Pancreas (tissue), 10 donors: ENCODE results near the gene SAPCD1. TPM values are rescaled to one million over a fixed set of nuclear protein-coding genes. Genes with fewer than 3 reads are reported as not detected.
A peak's percentile ranks its signal among the peaks of the same experiment; 100 is the strongest.

ENCODE experiments used
- ATAC-seq, 4 donors: fragments of 200-7000 bp; cut with Tn5 transposase; one replicate each; pipeline versions ENCODE4 v1.8.0 to v1.9.1; 2020; ENCODE audit warnings: mild to moderate bottlenecking in 4 of 4, moderate library complexity in 4 of 4
- DNase-seq, 6 donors: peaks; one replicate each; pipeline ENCODE4 v3.0.0-alpha.2; 2020
- FAIRE-seq: peaks from 2 replicates; lab custom pipeline; 2012; peaks lifted over from hg19 to GRCh38; lab: Jason Lieb, UNC
- H3K27ac ChIP-seq, 4 donors: fragments of 200-600 bp; sonication (generic); 1 replicate in 3 of 4; 2 replicates in 1 of 4; pipeline versions ENCODE4 v1.5.0 to v1.8.0; 2020
- H3K27me3 ChIP-seq, 4 donors: fragments of 200-600 bp; one replicate each; pipeline ENCODE4 v1.8.0; 2021
- H3K36me3 ChIP-seq, 3 donors: fragments of 200-600 bp; sonication (generic) in 1 of 3; one replicate each; pipeline versions ENCODE4 v1.5.0 to v1.8.0; 2020 to 2021
- H3K4me1 ChIP-seq, 3 donors: fragments of 200-600 bp; one replicate each; pipeline ENCODE4 v1.8.0; 2021
- H3K4me3 ChIP-seq, 4 donors: fragments of 200-600 bp; sonication (generic) in 2 of 4; one replicate each; pipeline versions ENCODE4 v1.5.0 to v1.8.0; 2020 to 2021
- H3K9me3 ChIP-seq, 4 donors: fragments of 200-600 bp; one replicate each; pipeline ENCODE4 v1.8.0; 2021
- WGBS, 2 donors: extraction: QIAGEN DNeasy Blood & Tissue Kit; methylation state at CpG; one replicate each; pipeline ENCODE4 v1.1.7; 2013; 5-methylcytosine and 5-hydroxymethylcytosine counted together
- intact Hi-C, 3 donors: fragments of 100-400 bp; cut with DNase I; formaldehyde crosslinking; loops; one replicate each; pipeline versions ENCODE4 v1.11.1 to v1.14.2; 2022
- polyA plus RNA-seq, 2 donors: library from polyadenylated mRNA; stranded (reverse); fragments of 200-250 nt; gene quantifications; one replicate each; pipeline ENCODE4 v1.2.3, GENCODE V29; 2013
- total RNA-seq, 6 donors: library from RNA; stranded (reverse); fragmentation: NEBNext Ultra II Directional in 4 of 6; extraction: Animal tissue kit (Norgen Biotek cat#: 25700) in 4 of 6; gene quantifications; one replicate each; pipeline versions ENCODE4 v1.2.1 to v1.2.4, GENCODE V29; 2021 to 2023
- TF ChIP-seq, protein P1 (sequence below), 4 donors: fragments of 200-600 bp; sonication (generic) in 3 of 4; IDR thresholded peaks; one replicate each; pipeline versions ENCODE4 v1.5.0 to v1.8.0; 2021; ENCODE audit warnings: antibody characterized with exemption in 4 of 4
- donor health status: healthy with polysubstance abuse.
- donor health status: DM: no; HTN: no; CAD: no; lungs with moderate emphysema.
- donor health status: DM: no; HTN: no; CAD: no.
- donor health status: control.
- donor health status: control.
- donor health status: Bipolar disorder and iron deficiency.
- donor health status: DM: yes; HTN: yes; CAD: no.
- donor health status: DM: no; HTN: no; CAD: no.
- donor health status: DM: no; HTN: no; CAD: no.
- donor health status: DM: yes; HTN: yes; CAD: no.

The SAPCD1 gene
- total and polyA plus RNA-seq, 8 donors, result 0.51 to 11.1 (median 0.69) TPM; not detected in 1

DNA sequence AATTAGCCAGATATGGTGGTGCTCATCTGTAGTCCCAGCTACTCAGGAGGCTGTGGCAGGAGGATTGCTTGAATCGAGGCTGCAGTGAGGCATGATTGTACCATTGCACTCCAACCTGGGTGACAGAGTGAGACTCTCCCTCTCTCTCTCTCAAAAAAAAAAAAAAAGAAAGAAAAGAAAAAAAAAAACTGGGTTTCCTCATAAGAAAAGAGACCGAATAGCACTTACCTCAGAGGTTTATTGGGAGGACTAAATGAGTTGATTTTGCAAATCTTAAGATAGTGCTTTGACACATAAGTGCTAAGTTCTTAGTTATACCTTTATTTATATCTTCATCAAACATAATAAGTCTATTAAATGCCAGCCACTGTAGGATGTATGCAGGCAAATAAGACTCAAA, 8.4 kb downstream of the SAPCD1 start:
- ATAC-seq, result no peak
- no peak overlapping the region for H3K27ac ChIP-seq
- TF ChIP-seq, protein P1, sequence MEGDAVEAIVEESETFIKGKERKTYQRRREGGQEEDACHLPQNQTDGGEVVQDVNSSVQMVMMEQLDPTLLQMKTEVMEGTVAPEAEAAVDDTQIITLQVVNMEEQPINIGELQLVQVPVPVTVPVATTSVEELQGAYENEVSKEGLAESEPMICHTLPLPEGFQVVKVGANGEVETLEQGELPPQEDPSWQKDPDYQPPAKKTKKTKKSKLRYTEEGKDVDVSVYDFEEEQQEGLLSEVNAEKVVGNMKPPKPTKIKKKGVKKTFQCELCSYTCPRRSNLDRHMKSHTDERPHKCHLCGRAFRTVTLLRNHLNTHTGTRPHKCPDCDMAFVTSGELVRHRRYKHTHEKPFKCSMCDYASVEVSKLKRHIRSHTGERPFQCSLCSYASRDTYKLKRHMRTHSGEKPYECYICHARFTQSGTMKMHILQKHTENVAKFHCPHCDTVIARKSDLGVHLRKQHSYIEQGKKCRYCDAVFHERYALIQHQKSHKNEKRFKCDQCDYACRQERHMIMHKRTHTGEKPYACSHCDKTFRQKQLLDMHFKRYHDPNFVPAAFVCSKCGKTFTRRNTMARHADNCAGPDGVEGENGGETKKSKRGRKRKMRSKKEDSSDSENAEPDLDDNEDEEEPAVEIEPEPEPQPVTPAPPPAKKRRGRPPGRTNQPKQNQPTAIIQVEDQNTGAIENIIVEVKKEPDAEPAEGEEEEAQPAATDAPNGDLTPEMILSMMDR (IDR thresholded peaks at IDR 0.05), result no peak
- H3K27me3 ChIP-seq, result no peaks in the 10 kb centered on the region
- H3K4me3 ChIP-seq, result no peak overlapping the region
- no peaks in the 10 kb centered on the region for H3K36me3 ChIP-seq
- intact Hi-C loops, result loop anchor here in 1 of 3 donors (10.0 kb wide), 1 partner anchor 64 kb away; no protein-coding TSS in a partner anchor
- 71 to 76% methylated on average over 2 of the region's 2 CpGs for WGBS, 2 donors
- H3K9me3 ChIP-seq, result no peaks in the 10 kb centered on the region
- FAIRE-seq, result no peak
- H3K4me1 ChIP-seq, result no peaks in the 10 kb centered on the region
- DNase-seq, result no peak

DNA sequence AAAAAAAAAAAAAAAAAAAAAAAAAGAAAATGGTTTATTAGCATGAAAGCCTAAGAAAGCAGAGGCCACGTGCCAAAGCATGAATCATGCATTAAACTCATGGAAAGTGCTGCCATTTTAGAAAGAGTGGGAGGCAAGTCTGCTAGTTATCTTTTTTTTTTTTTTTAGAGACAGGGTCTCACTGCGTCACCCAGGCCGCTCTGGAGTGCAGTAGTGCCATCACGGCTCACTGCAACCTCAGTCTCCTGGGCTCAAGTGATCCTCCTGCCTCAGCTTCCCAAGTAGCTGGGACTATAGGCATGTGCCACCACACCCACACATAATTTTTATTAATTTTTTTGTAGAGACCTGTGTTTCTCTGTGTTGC, 9.5 kb downstream of the SAPCD1 start:
- 67 to 73% methylated on average over 4 of the region's 4 CpGs for WGBS, 2 donors
- no peaks in the 10 kb centered on the region for H3K9me3 ChIP-seq
- no peak for FAIRE-seq
- H3K4me3 ChIP-seq, result no peak overlapping the region
- no peak for ATAC-seq
- H3K27me3 ChIP-seq, result no peaks in the 10 kb centered on the region
- TF ChIP-seq, protein P1 (IDR thresholded peaks at IDR 0.05), result no peak
- peak in 1 of 6 donors; percentile 7 for DNase-seq
- peaks cover 4 to 7% (median 5%) of the 10 kb centered on the region in 3 donors for H3K4me1 ChIP-seq
- no peak overlapping the region for H3K27ac ChIP-seq
- no peaks in the 10 kb centered on the region for H3K36me3 ChIP-seq
- intact Hi-C loops, result loop anchor here in 1 of 3 donors (10.0 kb wide), 1 partner anchor 63 kb away; no protein-coding TSS in a partner anchor

DNA sequence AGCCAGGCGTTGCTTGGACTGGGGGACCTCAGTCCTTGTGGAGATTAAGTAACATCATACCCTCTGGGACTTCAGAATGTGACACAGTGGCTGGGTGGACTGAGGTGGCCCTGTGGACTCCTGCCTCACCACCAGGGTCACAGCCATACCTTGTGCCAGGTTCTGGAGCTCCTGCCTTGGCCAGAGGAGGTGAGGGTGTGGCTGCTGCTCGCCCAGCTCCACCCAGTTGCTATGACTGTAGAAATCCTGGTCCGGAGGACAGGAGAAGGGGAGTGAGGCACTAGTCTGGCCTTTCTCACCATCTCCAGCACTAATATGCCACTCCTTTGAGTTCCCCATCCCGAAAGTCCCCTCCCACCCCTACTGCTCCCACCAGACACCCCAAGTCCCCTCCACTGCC, 12.7 kb downstream of the SAPCD1 start:
- intact Hi-C loops, result loop anchor here in 1 of 3 donors (10.0 kb wide), 1 partner anchor 60 kb away; no protein-coding TSS in a partner anchor
- H3K27ac ChIP-seq, result no peak overlapping the region
- ATAC-seq (no peak), FAIRE-seq (no peak), DNase-seq (peak in 1 of 6 donors; percentile 30)
- 51% methylated on average over 4 of the region's 4 CpGs for WGBS, 2 donors
- no peak overlapping the region for H3K4me3 ChIP-seq
- peaks cover 0 to 12% (median 6%) of the 10 kb centered on the region in 3 donors for H3K36me3 ChIP-seq
- TF ChIP-seq, protein P1 (IDR thresholded peaks at IDR 0.05), result no peak
- no peaks in the 10 kb centered on the region for H3K9me3 ChIP-seq
- no peaks in the 10 kb centered on the region for H3K27me3 ChIP-seq
- peaks cover 5 to 8% (median 6%) of the 10 kb centered on the region in 3 donors for H3K4me1 ChIP-seq

DNA sequence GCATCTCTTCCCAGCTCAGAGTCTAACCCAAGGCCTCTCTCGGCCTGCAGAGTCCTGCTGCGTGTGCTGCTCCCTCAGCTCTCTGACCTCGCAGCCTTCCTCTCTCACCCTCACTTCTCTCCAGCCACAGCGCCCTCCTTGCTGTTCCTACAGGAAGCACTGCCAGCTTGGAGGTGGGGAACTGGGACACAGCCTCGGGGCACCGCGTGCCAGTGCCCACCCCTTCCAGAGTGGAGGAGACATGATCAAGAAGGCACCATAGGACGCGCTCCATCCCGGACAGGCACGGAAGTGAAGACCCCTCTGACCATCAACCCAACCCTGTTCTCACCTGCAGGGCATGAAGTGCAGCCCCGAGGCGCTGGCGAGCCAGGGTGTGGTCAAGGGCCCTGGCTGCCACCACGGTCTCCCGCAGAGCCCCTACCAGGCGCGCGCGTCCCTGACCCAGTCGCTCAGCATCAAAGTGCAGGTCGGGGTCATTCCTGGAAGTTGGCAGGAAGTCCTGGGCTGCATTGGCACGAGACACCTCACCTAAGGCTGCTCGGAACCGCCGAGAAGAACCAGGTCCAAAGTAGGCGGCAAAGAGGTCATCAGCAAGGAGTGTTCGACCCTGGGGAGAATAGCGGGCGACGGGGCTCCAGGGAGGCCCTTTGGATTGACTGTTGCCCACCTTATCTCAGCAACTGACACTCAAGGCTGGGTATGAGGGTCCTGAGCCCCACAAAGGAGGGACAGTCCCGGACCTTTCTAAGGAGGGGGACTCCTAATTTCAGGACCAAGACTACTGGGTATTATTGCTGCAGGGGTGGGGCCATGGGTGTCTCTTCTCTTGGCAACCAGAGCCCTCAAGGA, 13.4 kb downstream of the SAPCD1 start:
- Histone ChIP-seq H3K36me3 (peaks cover 0 to 19% (median 9%) of the 10 kb centered on the region in 3 donors), H3K9me3 (no peaks in the 10 kb centered on the region), H3K4me3 (peak overlapping the region in 1 of 4 donors; percentile 31), H3K4me1 (peaks cover 5 to 8% (median 6%) of the 10 kb centered on the region in 3 donors), H3K27ac (no peak overlapping the region), H3K27me3 (no peaks in the 10 kb centered on the region)
- FAIRE-seq (no peak), ATAC-seq (no peak), DNase-seq (peak in 1 of 6 donors; percentile 64)
- WGBS, 2 donors, result 83 to 86% methylated on average over 32 of the region's 32 CpGs
- intact Hi-C loops, result loop anchor here in 1 of 3 donors (10.0 kb wide), 1 partner anchor 59 kb away; no protein-coding TSS in a partner anchor
- TF ChIP-seq, protein P1 (IDR thresholded peaks at IDR 0.05), result no peak
